Ovary (tissue), 3 donors: ENCODE results near the gene PIAS1.
"Not testable (repeated sequence)": the region's sequence is repeated elsewhere in the genome, so short reads cannot be mapped to it uniquely, and the experiment has no call there.

Experiments used
- EP300 ChIP-seq: sonication (generic); formaldehyde crosslinking; IDR thresholded peaks from one replicate; pipeline ENCODE4 v1.6.1; 2017; ENCODE audit warnings: antibody characterized with exemption
- POLR2A ChIP-seq: fragments of 450-650 bp; IDR thresholded peaks from one replicate; pipeline ENCODE4 v1.6.1; 2017; ENCODE audit warnings: antibody characterized with exemption, mild to moderate bottlenecking, moderate library complexity
- TF ChIP-seq, protein P1 (sequence below), 3 donors: fragments of 450-650 bp in 2 of 3; fragments of 200-600 bp in 1 of 3; IDR thresholded peaks; one replicate each; pipeline versions ENCODE4 v1.5.1 to v1.8.0; 2016 to 2022; ENCODE audit warnings: antibody characterized with exemption in 3 of 3, mild to moderate bottlenecking in 1 of 3
- donor health status: DM: no; HTN: no; CAD: no.

DNA sequence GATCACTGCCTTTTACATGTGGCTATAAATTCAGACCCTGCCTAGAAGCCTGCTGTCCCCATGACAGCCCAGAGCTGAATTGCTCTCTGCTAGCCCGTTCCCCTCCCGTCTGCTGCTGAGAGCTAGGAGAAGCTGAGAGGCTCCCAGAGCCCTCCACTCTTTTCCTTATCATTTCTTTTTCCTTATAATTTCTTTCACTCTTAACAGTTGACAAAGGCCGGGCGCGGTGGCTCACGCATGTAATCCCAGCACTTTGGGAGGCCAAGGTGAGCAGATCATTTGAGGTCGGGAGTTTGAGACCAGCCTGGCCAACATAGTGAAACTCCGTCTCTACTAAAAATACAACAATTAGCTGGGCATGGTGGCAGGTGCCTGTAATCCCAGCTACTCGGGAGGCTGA lies 180.4 kb downstream of the PIAS1 start:
- TF ChIP-seq, protein P1, sequence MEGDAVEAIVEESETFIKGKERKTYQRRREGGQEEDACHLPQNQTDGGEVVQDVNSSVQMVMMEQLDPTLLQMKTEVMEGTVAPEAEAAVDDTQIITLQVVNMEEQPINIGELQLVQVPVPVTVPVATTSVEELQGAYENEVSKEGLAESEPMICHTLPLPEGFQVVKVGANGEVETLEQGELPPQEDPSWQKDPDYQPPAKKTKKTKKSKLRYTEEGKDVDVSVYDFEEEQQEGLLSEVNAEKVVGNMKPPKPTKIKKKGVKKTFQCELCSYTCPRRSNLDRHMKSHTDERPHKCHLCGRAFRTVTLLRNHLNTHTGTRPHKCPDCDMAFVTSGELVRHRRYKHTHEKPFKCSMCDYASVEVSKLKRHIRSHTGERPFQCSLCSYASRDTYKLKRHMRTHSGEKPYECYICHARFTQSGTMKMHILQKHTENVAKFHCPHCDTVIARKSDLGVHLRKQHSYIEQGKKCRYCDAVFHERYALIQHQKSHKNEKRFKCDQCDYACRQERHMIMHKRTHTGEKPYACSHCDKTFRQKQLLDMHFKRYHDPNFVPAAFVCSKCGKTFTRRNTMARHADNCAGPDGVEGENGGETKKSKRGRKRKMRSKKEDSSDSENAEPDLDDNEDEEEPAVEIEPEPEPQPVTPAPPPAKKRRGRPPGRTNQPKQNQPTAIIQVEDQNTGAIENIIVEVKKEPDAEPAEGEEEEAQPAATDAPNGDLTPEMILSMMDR (IDR thresholded peaks at IDR 0.05), result not testable (repeated sequence)
- not testable (repeated sequence) for TF ChIP-seq POLR2A, EP300
